ENCODE data around the gene BRMS1.
A peak's percentile ranks its signal among the peaks of the same experiment; 100 is the strongest.

Gene BRMS1

GRCh38 chr11:66332371-66333219 is 12.3 kb downstream of the BRMS1 start:
- in situ Hi-C loops (cut with HindIII; ENCODE audit: low pct_ligation_motif_present, low sequenced_read_pairs) = no loop called here
- Histone ChIP-seq H3K4me3 (ENCODE audit: low read depth, low read length) (no peak overlapping the region), H3K36me3 (replicated peaks) (peaks cover 13% of the 10 kb centered on the region), H3K27me3 (replicated peaks) (no peaks in the 10 kb centered on the region), H3K27ac (no peak overlapping the region)
- no peak for DNase-seq
- no peak for TF ChIP-seq CTCF (IDR thresholded peaks at IDR 0.05; ENCODE audit: low read depth, low read length, missing control alignments)

GRCh38 chr11:66331542-66332370 is 13.1 kb downstream of the BRMS1 start:
- no peak overlapping the region for H3K27ac ChIP-seq
- peaks cover 13% of the 10 kb centered on the region for H3K36me3 ChIP-seq (replicated peaks)
- no peak for DNase-seq
- TF ChIP-seq CTCF (IDR thresholded peaks at IDR 0.05; ENCODE audit: low read depth, low read length, missing control alignments) = no peak
- in situ Hi-C loops (cut with HindIII; ENCODE audit: low pct_ligation_motif_present, low sequenced_read_pairs) = no loop called here
- H3K27me3 ChIP-seq (replicated peaks) = no peaks in the 10 kb centered on the region
- no peak overlapping the region for H3K4me3 ChIP-seq (ENCODE audit: low read depth, low read length)

- H3K4me3 ChIP-seq (ENCODE audit: low read depth, low read length) = no peak overlapping the region
- peaks cover 13% of the 10 kb centered on the region for H3K36me3 ChIP-seq (replicated peaks)
- H3K27me3 ChIP-seq (replicated peaks) = no peaks in the 10 kb centered on the region
- TF ChIP-seq CTCF (IDR thresholded peaks at IDR 0.05; ENCODE audit: low read depth, low read length, missing control alignments) = peak; percentile 16
- in situ Hi-C loops (cut with HindIII; ENCODE audit: low pct_ligation_motif_present, low sequenced_read_pairs) = no loop called here
- no peak overlapping the region for H3K27ac ChIP-seq
- no peak for DNase-seq
Observed at GRCh38 chr11:66330931-66331330, 14.0 kb downstream of the BRMS1 start.

- H3K27ac ChIP-seq = no peak overlapping the region
- no peaks in the 10 kb centered on the region for H3K27me3 ChIP-seq (replicated peaks)
- in situ Hi-C loops (cut with HindIII; ENCODE audit: low pct_ligation_motif_present, low sequenced_read_pairs) = no loop called here
- H3K4me3 ChIP-seq (ENCODE audit: low read depth, low read length) = no peak overlapping the region
- TF ChIP-seq CTCF (IDR thresholded peaks at IDR 0.05; ENCODE audit: low read depth, low read length, missing control alignments) = no peak
- H3K36me3 ChIP-seq (replicated peaks) = peaks cover 13% of the 10 kb centered on the region
- DNase-seq = no peak
Observed at GRCh38 chr11:66329165-66329673, 15.7 kb downstream of the BRMS1 start.

GRCh38 chr11:66328302-66329144 is 16.4 kb downstream of the BRMS1 start:
- Histone ChIP-seq H3K27ac (peak overlapping the region; percentile 78), H3K4me3 (ENCODE audit: low read depth, low read length) (no peak overlapping the region), H3K36me3 (replicated peaks) (peaks cover 10% of the 10 kb centered on the region)

More at GRCh38 chr11:66328302-66329144, 16.4 kb downstream of the BRMS1 start:
- DNase-seq = peak; percentile 62
- in situ Hi-C loops (cut with HindIII; ENCODE audit: low pct_ligation_motif_present, low sequenced_read_pairs) = no loop called here
- TF ChIP-seq CTCF (IDR thresholded peaks at IDR 0.05; ENCODE audit: low read depth, low read length, missing control alignments) = peak; percentile 95
- H3K27me3 ChIP-seq (replicated peaks) = no peaks in the 10 kb centered on the region

Measured in brain microvascular endothelial cell (primary cell).